ENCODE data around the gene CDC26.
"Not testable (repeated sequence)": the region's sequence is repeated elsewhere in the genome, so short reads cannot be mapped to it uniquely, and the experiment has no call there.

Gene CDC26

GRCh38 chr9:113238202-113238858, 37.0 kb downstream of the CDC26 start:
- no peak for DNase-seq (ENCODE audit: low read depth)

- DNase-seq (ENCODE audit: low read depth): no peak
These were observed 38.3 kb downstream of the CDC26 start for GRCh38 chr9:113237026-113237425.

- DNase-seq (ENCODE audit: low read depth): not testable (repeated sequence)
These were observed 39.6 kb downstream of the CDC26 start for GRCh38 chr9:113235701-113236255.

GRCh38 chr9:113231701-113232100, 43.7 kb downstream of the CDC26 start:
- DNase-seq (ENCODE audit: low read depth): no peak

- DNase-seq (ENCODE audit: low read depth): no peak
These were observed 47.2 kb downstream of the CDC26 start for GRCh38 chr9:113228130-113228665.

- no peak for DNase-seq (ENCODE audit: low read depth)
These were observed 47.9 kb downstream of the CDC26 start for GRCh38 chr9:113227436-113227835.

- DNase-seq (ENCODE audit: low read depth): no peak
These were observed 51.4 kb downstream of the CDC26 start for GRCh38 chr9:113223963-113224362.

- DNase-seq (ENCODE audit: low read depth): no peak
These were observed 52.9 kb downstream of the CDC26 start for GRCh38 chr9:113222482-113222841.

- no peak for DNase-seq (ENCODE audit: low read depth)
These were observed 53.4 kb downstream of the CDC26 start for GRCh38 chr9:113221800-113222481.

- DNase-seq (ENCODE audit: low read depth): peak; percentile 97
These were observed 54.2 kb downstream of the CDC26 start, which contains the start of the genes FKBP15 and SLC31A1 for GRCh38 chr9:113221003-113221799. Gene FKBP15 (minus strand): TSS chr9:113221277. CDS start chr9:113221243, 34 bp downstream. Gene SLC31A1 (plus strand): TSS chr9:113221544. CDS start chr9:113256149, 34,605 bp downstream.

- DNase-seq (ENCODE audit: low read depth): no peak
These were observed 54.8 kb downstream of the CDC26 start for GRCh38 chr9:113220467-113221002.

GRCh38 chr9:113219969-113220368, 55.4 kb downstream of the CDC26 start:
- DNase-seq (ENCODE audit: low read depth): no peak

- no peak for DNase-seq (ENCODE audit: low read depth)
These were observed 56.0 kb downstream of the CDC26 start for GRCh38 chr9:113219186-113219936.
